DMS 273 (cell line): ENCODE results near the gene H6PD.

Experiments
- DNase-seq: peaks from one replicate; lab custom pipeline; 2025; ENCODE audit not compliant: unreplicated experiment; lab: John Stamatoyannopoulos, UW

H6PD gene

GRCh38 chr1:9207086-9207485 lies 27.5 kb upstream of the H6PD start:
- DNase-seq, result no peak

- no peak for DNase-seq
Observed at GRCh38 chr1:9207715-9208114, 26.9 kb upstream of the H6PD start.

GRCh38 chr1:9211291-9211811 lies 23.2 kb upstream of the H6PD start:
- no peak for DNase-seq

- no peak for DNase-seq
Observed at GRCh38 chr1:9212735-9213134, 21.8 kb upstream of the H6PD start.

GRCh38 chr1:9213956-9214355 lies 20.6 kb upstream of the H6PD start:
- DNase-seq, result no peak

GRCh38 chr1:9218917-9219316 lies 15.7 kb upstream of the H6PD start:
- DNase-seq, result no peak

- DNase-seq, result no peak
Observed at GRCh38 chr1:9222846-9223625, 11.5 kb upstream of the H6PD start.

- no peak for DNase-seq
Observed at GRCh38 chr1:9224664-9225410, 9.7 kb upstream of the H6PD start.

GRCh38 chr1:9225411-9225785 lies 9.2 kb upstream of the H6PD start:
- DNase-seq, result no peak

GRCh38 chr1:9228609-9229008 lies 6.0 kb upstream of the H6PD start:
- no peak for DNase-seq

- DNase-seq, result no peak
Observed at GRCh38 chr1:9229549-9229948, 5.0 kb upstream of the H6PD start.

- no peak for DNase-seq
Observed at GRCh38 chr1:9230869-9231533, 3.6 kb upstream of the H6PD start.

GRCh38 chr1:9231648-9232332 lies 2.8 kb upstream of the H6PD start:
- DNase-seq, result no peak

GRCh38 chr1:9233241-9233941 lies 1.2 kb upstream of the H6PD start:
- DNase-seq, result no peak

- DNase-seq, result no peak
Observed at GRCh38 chr1:9233942-9234222, 692 bp upstream of the H6PD start.

- DNase-seq, result peak; percentile 83
Observed at GRCh38 chr1:9235096-9235459, 504 bp downstream of the H6PD start.

- DNase-seq, result no peak
Observed at GRCh38 chr1:9235560-9235959, 986 bp downstream of the H6PD start.

GRCh38 chr1:9238134-9238533 lies 3.6 kb downstream of the H6PD start:
- DNase-seq, result no peak

GRCh38 chr1:9238550-9238949 lies 4.0 kb downstream of the H6PD start:
- no peak for DNase-seq

GRCh38 chr1:9239622-9240401 lies 5.2 kb downstream of the H6PD start:
- DNase-seq, result no peak
